CD1c-positive myeloid dendritic cell (primary cell): ENCODE data around the gene CHRM5.

Experiments
- DNase-seq: peaks from one replicate; pipeline ENCODE4 v3.0.0-alpha.2; 2016; ENCODE audit errors: extremely low spot score

CHRM5 gene

DNA sequence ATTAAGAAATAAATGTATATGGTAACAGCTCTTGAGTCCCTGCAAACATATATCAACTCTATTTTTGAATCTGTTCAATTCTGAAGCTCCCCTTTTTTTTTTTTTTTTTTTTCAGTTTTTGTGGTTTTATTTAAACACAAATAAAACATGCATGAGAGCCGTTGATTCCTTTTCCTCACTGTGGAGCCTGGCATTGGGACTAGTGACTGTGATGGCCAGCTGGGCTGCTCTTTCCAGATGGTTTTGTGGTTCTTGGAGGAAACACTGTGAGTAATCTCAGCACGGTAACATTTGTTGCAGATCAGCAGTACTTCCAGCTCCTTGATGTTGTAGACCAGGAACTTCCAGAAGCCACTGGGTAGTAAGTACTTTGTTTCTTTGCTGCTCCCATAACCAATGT is 117.4 kb downstream of the CHRM5 start:
- DNase-seq, result no peak

DNA sequence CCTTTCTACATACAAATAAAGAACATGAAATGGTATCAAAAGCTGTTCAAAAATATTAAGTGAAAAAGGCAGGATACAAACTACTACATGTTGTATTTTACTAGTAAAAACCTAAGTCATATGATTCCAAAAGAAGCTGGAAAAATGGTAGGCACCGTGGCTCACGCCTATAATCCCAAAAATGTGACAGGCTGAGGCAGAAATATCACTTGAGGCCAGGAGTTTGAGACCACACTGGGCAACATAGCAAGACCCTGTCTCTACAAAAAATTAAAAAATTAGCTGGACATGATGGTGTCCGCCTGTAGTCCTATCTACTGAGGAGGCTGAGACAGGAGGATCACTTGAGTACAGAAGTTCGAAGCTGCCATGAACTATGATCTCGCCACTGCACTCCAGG is 131.6 kb downstream of the CHRM5 start:
- no peak for DNase-seq

- peak; percentile 99 for DNase-seq
Measured at GRCh38 chr15:34101366-34102174, 133.3 kb downstream of the CHRM5 start, which contains the start of the genes EMC7 and PGBD4. Gene EMC7, minus strand, starts transcription at chr15:34101862. Its CDS starts 23 bp downstream, at chr15:34101839. Gene PGBD4, plus strand, starts transcription at chr15:34102083. Its CDS starts 449 bp downstream, at chr15:34102532.

DNA sequence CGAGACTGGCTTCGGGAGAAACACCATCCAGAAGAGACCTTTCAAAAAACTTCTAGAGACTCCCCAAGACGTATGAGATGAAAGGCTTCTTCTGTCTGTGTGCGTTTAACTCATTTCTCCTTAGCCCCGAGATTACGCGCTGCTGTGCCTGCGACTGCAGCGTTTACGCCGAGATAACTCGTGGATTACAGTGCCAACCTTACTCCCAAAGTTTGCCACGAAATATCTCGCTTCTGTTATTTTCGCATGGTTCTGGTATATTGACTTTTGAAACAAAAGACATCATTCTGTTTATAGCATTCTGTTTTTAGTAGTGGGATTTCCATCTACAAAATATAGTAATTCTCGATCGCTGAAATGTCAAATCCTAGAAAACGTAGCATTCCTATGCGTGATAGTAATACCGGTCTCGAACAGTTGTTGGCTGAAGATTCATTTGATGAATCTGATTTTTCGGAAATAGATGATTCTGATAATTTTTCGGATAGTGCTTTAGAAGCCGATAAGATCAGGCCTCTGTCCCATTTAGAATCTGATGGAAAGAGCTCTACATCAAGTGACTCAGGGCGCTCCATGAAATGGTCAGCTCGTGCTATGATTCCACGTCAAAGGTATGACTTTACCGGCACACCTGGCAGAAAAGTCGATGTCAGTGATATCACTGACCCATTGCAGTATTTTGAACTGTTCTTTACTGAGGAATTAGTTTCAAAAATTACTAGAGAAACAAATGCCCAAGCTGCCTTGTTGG is 134.1 kb downstream of the CHRM5 start:
- DNase-seq, result no peak

DNA sequence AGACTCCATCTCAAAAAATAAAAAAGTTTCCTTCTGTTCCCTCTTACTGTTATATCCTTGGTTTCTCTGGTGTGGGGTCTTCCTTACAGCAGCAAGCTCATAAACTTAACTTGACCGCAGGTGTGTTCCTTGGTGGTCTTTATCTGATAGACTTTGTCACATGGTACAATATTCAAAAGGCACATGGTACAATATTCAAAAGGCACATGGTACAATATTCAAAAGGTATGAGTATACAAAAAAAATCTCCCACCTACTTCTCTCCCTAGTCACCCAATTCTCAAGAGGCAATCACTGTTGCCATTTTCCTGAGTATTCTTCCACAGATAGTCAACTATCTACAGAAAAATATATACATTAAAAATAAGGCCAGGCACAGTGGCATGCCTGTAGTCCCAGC is 138.1 kb downstream of the CHRM5 start:
- DNase-seq, result no peak

- no peak for DNase-seq
Measured at GRCh38 chr15:34107315-34107714, 139.0 kb downstream of the CHRM5 start.

GRCh38 chr15:34109797-34110663 is 141.7 kb downstream of the CHRM5 start:
- DNase-seq, result peak; percentile 47

- DNase-seq, result no peak
Measured at GRCh38 chr15:34111488-34111887, 143.2 kb downstream of the CHRM5 start.

DNA sequence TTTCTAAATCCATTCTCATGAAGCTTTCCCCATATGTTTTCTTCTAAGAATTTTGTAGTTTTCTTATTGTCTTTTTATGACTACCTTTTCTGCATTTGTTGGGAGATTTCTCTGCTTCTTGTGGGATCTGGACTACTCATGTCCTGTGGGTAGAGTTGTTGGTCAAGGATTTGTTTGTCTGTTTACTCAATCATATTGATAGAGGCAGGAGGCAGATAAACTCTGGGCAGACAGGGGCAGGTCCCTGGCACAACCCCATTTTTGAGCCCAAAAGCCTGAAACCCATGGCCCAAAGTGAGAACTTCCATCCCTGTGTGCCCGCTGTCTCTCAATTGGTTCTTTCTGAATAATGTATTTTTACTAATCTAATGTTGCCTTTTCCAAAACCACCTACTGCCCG is 145.9 kb downstream of the CHRM5 start:
- DNase-seq, result no peak

DNA sequence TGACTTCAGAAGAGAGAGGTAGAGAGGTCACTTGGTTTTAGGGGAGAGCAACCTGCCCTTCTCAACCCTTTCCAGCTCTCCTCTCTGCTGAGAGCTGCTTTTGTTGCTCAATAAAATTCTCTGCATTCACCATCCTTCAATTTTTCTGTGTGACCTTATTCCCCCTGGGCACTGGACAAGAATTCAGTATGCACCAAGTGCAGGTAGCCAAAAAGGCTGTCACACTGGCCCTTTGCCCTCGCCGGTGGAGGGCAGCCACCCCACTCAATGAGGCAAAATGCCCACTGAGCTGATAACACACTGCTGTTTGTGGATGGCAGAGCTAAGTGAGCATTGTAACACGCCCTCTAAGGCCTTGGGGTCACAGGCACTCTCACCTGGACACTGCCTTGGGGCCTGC is 146.4 kb downstream of the CHRM5 start:
- no peak for DNase-seq

DNA sequence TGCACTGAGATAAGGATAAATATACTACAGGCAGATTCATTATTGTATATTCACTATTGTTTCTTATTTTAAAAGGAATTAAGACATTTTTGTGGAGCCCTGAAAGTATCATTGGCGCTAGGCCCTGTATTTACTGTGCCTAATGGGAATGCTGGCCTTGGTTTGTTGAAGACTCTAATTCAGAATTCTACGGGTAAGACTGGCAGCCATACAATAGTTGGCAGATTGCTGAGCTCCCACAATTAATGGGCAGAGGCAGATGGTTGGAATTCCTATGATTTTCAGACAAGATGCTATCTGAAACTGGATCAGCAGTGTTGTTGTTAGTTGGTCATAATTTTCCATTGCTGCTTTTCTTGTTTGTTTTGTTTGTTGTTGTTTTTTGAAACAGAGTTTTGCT is 148.3 kb downstream of the CHRM5 start:
- DNase-seq, result no peak
